CD4-positive, alpha-beta T cell treated with Interleukin-6 for 4 hours (primary cell): ENCODE results near the gene ENGASE.
"Not testable (repeated sequence)": the region's sequence is repeated elsewhere in the genome, so short reads cannot be mapped to it uniquely, and the experiment has no call there.

ENCODE experiments used
- DNase-seq: peaks from one replicate; pipeline ENCODE4 v3.0.0-alpha.2; 2020; ENCODE audit warnings: mixed read lengths

ENGASE gene

DNA sequence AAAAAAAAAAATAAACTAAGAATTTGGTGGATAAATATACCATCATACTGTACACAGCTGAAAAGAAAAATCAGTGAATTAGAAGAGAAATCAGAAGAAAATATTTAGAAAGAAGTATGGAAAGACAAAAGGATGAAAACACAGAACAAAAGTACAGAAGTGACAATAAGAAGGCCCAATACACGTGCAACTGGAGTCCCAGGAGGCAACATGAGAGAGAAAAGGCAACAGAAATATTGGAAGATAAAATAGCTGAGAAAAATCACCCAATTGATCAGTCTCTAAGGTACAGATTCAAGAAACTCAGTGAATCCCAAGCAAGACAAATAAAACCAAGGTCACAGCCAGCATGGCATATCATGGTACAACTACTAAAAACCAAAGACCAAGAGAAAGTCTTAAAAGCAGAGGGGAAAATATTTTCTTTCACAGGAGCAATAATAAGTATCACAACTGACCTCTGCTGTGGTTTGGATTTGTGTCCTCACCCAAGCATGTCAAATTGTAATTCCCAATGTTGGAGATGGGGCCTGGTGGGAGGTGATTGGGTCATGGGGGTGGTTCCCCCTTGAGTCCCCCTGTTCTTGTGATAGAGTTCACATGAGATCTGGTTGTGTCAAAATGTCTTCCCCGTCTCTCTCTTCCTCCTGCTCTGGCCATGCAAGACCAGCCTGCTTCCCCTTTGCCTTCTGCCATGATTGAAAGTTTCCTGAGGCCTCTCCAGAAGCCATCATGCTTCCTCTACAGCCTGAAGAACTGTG lies 20.2 kb upstream of the ENGASE start:
- DNase-seq = no peak

DNA sequence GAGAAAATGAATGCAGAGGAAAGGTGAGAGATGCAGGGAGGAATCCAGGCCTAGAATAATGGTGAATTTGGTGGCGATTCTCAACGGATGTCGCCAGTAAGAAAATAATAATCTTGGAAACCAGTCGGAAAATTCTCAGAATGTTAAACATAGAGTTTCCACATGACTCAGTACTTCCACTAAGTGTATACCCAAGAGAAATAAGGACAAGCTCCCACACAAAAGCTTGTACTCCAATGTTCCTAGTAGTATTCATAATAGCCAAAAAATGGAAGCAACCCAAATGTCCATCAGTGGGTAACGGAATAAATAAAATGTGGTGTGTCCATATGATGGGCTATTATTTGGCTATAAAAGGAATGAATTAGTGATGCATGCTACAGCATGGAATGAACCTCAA lies 19.4 kb upstream of the ENGASE start:
- DNase-seq = no peak

DNA sequence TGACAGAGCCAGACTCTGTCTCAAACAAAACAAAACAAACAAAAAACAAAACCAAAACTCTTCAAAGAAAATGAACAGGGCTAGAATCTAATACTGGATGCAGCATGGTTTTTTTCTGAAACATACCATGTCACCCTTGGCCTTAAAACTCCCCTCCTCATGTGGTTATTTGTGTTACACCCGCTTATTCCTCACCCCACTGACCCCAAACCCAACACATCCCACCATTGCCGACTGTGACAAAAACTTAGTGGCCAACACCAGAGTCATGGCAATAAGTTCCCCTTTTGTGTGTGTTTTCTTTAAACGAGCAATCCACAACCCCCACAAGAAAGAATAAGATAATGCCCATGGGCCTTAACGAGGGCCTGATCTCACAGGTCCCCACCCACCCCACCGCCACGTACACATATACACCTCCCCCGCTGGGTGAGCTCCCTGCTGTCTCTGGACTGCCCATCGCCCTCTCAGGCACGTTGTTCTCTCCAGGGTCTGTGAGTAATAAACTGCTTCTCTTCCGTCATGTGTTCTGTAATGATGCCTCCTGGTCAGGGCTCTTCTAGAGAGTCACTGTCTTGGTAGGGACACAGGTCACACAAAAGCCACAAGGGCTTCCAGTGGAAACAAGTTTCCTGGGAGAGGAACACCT lies 16.8 kb upstream of the ENGASE start:
- no peak for DNase-seq

DNA sequence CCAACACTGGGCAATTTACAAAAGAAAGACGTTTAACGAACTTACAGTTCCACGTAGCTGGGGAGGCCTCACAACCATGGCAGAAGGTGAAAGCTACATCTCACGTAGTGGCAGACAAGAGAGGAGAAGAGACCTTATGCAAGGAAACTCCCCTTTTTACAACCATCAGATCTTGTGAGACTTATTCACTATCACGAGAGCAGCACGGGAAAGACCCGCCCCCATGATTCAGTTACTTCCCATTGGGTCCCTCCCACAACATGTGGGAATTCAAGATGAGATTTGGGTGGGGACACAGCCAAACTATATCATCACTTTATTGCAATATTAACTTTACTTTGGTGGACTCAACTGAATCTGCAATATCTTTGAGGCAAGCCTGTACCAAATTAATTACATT lies 11.9 kb upstream of the ENGASE start:
- no peak for DNase-seq

DNA sequence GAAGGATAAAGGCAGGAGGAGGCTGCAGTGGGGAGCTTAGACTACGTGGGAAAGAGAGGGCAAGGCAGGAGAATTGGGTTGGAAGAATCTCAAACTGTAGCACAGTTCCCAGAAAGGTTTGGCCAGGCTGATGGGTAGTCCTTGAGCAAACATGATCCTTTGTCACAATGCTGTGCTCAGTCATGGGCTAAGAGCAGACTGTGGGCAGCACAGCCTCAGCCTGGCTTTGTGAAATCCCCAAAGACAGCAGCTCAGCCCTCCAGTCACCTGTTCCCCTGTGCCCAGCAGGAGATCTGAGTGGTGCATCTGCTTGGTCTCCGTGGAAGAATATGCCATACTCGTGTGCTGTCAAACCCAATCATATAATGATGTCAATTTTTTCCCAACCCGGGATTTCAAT lies 10.6 kb upstream of the ENGASE start:
- no peak for DNase-seq

DNA sequence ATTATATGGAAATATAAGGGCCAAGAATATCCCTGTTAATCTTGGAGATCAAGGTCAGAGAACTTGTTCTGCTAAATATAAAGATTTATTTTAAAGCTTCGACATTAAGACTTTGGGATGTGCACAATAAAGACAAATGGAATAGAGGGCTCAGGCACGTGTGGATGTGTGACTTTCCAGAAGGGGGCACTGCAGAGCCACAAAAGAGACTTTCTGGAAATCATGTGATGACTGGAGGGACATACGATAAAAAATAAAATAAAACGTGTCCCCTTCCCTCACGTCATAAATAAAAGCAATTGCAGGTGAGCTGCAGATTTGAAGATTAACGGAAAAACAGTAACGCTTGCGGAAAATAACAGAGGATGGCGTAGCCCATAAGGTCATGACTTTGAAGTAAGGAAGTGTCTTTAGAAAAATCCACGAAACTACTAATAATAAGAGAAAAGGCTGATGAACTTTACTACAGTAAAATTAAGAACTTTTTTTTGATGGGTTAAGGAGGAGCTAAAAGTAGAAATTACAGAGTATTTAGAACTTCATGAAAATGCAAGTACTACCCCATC lies 9.4 kb upstream of the ENGASE start:
- peak; percentile 73 for DNase-seq

DNA sequence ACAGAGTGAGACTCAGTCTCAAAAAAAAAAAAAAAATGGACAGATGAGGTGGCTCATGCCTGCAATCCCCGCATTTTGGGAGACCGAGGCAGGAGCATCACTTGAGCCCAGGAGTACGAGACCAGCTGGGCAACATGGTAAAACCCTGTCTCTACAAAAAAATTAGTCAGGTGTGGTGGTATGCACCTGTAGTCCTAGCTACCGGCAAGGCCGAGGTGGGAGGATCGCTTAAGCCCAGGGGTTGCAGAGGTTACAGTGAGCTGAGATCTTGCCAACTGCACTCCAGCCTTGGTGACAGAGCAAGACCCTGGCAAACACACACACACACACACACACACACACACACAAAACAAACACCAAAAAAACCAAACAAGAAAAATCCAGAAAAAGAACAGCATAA lies 7.7 kb upstream of the ENGASE start:
- DNase-seq = no peak

DNA sequence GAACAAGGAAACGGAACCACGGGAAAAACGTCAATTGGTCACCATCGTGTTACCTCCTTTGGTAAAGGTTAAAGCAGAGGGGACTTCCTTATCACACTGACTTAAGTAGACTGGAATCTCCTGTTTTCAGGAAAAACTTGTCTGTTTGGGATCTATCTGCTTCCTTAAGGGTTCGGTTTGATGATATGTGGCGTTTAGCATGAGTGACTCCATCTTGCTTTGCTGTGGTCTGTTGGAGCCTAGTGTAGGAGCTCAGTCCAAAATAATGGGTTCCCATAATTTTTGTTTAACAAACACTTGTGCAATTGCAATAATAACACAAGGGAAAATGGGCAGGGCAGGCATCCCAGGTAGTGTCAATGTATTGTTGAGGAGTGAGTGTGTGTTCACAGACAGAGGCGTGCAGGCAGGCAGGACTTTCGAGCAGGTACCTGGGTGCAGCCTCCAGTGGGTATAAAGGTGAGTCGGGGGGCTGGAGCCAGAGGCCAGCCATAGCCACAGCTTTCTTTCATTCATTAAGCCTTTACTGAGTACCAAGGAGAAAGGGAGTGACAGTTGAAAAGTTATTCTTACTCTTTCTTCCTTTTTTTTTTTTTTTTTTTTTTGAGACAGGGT lies 4.3 kb upstream of the ENGASE start:
- DNase-seq = no peak

DNA sequence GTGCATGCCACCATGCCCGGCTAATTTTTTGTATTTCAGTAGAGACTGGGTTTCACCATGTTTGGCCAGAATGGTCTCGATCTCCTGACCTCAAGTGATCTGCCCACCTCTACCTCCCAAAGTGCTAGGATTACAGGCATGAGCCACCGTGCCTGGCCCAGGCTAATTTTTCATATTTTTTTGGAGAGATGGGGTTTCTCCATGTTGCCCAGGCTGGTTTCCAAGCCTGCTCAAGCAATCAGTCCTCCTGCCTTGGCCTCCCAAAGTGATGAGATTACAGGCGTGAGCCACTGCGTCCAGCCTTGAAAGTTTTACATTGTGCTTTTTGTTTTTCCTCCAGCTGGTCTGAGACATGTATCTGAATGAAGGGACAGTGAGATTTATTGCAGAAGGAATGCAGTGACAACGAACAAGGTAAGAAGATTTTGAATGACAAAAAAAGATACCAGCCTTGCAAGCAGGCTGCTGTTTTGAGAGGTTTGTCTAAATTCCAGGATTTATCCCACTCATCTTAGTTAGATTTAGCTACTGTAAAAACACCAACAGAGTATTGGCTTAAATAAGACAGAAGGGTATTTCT lies 3.4 kb upstream of the ENGASE start:
- no peak for DNase-seq

DNA sequence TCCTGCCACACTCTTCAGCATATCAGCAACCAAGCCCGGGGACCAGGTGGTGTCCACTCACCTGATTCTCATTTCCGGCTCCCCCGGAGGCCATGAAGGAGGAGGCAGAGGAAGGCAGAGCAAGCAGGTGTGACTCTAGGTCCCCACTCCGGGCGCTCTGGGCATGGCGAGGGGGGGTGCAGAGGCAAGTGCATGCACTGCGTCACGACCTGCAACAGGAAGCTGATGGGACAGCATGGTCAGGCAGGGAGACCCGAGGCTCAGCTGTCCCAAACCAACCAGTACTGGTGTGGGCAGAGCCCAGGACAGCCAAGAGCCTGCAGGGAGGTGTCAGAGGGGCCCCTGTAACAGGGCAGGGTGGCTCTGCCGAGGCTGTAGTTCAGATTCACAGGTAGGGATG lies 2.1 kb upstream of the ENGASE start:
- no peak for DNase-seq

DNA sequence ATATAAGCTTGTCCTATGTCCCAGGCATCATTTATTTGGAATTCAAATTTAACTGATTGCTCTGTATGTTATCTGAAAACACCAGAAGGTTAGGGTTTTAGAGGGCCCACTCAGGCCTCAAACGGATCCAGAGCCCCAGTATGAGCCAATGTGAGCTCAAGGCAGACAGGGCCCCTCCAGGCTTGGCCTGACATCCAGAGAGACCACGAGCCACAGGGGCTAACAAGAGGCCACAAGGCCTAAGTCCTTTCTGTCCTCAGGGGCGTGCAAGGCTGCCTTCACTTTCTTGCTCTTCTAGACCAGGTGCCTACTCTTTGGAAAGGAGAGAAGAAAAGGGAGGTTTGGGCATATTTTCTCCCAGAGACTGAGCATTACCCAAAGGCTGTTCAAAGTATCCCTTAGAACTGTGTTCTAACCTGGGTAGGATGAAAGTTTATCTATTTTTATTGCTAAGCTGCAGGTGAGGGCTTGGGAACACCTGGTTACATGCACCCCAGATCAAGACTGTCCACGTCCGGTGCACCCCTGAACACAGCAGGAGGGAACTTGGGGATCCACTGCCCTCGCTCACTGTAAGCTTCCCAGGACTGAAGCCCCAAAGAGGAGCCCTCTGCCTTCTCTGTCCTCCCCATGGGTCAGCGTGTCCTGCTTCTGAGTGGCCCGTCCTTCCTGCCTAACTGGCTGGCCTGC lies 1.5 kb upstream of the ENGASE start:
- DNase-seq = no peak

DNA sequence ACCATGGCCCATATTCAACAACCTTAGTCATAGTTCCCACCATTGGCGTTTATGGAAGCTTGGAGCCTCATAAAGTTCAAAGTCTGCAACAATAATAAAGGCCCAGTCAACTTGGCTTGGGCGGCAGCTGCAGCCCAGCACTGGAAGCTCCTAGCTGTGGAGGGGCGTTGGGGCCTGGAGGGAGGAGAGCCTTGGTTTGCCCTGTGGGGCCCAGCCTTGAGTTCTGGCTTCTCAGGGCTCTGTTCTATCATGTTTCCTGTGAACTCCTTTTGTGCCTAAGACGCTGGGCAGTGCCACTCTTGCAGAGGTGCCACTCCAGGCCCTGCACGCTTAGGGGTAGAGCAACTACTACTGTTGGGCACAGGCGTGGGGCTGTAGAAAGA lies 927 bp upstream of the ENGASE start:
- no peak for DNase-seq

DNA sequence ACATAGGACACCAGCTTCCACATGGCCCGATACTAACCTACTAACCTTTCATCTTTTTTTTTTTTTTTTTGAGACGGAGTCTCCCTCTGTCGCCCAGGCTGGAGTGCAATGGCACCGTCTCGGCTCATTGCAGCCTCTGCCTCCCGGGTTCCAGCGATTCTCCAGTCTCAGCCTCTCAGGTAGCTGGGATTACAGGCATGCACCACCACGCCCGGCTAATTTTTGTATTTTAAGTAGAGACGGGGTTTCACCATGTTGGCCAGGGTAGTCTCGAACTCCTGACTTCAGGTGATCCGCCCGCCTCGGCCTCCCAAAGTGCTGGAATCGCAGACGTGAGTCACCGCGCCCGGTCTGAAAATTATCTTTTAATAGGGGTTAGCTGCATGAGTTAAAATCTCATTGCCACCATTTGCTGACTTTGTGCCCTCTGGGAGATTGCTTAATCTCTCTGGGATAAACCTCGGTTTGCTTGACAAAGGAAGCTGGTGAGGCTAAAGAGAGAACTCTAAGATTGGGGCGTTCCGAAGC lies 439 bp upstream of the ENGASE start:
- DNase-seq = not testable (repeated sequence)

DNA sequence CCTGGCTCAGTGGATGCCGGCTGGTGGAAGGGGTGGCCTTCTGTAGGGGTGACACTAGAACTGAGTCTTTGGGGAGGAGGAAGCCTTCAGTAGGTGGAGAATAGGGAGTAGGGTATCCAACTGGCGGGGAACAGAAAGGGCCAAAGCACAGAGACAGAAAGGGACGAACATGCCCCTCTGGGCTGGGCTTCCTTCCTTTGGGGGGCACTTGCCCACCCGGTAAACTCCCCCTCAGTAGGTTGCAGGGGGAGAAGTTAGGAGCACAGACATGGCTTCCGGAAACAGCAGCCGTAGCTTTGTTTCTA lies 774 bp downstream of the ENGASE start:
- DNase-seq = peak; percentile 39

DNA sequence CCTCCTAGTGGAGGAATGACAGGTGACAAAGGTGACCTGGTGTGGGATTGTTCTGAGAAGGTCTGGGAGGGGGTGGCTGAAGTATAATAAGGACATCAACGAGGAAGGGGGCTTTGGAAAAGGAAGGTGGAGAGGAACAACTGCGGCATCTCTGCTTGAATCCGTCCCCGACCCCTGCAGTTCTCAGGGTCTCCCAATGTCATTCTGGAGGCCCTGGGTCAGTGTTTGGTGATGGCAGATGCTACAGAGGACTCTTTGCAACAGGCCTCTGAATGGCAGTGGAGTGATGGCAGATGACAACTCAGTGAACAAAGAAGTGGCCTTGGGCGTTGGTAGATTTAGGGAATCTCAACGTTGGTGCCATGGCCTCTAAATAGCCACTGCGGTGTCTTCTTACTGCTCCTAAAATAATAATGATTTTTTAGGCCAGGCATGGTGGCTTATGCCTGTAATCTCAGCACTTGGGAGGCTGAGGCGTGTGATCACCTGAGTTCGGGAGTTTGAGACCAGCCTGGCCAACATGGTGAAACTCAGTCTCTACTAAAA lies 1.3 kb downstream of the ENGASE start:
- DNase-seq = no peak

DNA sequence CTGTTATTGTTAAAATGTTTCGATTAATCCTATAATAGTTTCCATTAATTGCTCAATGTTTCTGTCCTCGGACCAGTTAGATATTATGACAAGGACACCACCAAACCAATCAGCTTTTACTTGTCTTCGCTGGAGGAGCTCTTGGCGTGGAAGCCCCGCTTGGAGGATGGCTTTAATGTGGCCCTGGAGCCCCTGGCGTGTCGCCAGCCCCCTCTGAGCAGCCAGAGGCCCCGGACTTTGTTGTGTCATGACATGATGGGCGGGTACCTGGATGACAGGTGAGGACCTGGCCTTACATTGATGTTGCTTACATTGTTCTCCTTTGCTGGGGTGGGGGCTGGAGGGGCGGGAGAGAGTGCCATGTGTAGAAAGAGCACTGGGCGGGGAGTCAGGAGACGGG lies 3.0 kb downstream of the ENGASE start:
- no peak for DNase-seq

DNA sequence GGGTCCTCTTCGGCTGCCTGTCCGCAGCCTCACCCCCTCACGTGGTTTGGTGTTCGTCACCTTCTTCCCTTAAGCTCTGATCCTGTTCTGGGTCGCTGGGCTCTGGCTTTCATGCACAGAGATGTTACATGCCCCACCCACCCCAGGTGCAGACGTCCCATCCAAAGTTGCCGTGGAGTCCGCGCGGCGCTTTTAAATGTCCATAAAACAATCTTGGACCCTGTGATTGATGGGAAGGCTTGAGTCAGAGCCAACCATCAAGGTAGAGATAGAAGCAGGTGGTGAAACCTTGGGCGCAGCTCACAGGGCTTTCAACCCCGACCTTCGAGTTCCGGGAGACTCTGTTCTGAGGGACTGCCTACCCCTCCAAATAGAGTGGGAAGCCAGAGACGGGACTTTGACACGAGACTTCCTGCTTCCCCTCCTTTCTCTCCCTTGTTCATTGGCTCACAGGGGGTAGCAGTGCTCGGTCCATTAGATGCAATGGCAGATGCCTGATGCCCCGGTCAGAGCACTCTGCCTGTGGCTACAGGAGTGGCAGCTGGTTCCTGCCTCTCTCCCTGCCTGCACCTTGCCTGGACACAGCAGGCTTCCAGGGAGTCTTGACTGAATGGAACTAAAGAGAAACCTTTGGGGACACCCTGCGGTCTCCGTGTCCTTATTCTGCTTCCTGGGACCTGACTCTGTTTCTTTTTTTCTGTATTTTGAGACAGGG lies 4.0 kb downstream of the ENGASE start:
- DNase-seq = no peak

DNA sequence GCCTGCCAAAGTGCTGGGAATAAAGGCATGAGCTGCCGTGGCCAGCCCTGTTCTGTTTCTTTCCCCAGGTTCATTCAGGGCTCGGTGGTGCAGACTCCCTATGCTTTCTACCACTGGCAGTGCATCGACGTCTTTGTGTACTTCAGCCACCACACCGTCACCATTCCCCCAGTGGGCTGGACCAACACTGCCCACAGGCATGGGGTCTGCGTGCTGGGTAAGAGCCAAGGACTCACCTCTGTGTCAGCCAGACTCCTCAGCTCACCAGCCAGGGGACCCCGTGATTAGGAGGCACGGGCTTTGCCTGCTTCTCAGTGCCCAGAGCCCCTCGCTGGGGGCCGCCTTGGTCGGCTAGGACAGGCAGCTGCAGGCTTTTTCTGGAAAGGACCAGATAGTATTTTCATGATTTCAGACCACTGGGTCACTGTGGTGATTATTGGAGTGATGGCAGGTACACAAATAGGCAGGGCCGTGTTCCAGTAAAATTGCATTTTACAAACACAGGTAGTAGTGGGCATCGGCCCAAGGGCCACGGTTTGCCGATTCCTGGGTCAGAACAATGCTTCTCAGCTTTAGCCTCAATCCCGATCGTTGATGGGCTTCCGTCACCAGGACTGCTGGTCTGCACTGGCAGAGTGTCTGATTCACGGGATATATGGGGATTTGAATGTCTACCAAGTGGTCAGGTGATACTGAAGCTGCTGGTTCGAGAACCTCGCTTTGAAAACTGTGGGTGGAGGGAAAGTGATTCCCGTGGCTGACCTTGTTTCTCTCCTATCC lies 5.0 kb downstream of the ENGASE start:
- DNase-seq = no peak

DNA sequence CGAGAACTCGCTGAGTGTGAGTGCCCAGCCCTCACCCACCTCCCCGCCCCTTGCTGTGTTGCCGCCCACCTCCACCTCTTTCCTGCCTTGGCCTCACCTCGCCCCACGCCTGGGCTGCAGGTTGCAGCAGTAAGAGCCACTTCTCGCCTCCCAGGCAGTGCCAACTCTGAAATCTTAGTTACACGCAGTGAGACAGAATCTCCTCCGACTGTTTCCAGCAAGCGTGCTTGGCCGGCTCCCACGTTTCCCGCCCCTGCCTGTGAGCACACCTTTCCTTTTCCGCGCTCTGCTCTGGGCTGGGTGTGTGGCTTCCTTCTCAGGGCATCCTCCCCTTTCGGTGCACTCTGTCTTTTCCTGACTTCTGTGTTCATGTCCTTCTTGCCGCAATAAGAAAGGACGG lies 5.7 kb downstream of the ENGASE start:
- no peak for DNase-seq

DNA sequence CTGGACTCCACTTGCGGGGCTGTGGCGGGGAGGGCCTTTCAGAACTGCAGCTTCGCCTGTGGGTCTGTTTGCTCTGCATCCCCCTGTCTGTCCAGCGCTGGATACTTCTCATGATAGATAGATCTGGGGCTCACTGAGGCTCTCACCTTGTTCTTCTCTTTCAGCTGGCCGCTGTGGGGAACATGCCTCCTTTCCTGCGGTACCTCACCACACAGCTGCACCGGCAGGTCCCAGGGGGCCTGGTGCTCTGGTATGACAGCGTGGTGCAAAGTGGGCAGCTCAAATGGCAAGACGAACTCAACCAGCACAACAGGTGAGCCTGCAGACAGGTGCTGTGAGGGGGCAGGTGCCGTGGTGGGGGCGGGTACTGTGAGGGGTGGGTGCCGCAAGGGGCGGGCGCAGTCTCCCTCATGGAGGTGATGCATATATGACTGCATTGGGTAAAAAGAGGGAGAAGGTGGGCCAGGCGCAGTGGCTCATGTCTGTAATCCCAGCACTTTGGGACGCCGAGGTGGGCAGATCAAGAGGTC lies 6.2 kb downstream of the ENGASE start:
- DNase-seq = no peak
